Measurements from ENCODE around the gene KCTD3.

The KCTD3 gene

DNA sequence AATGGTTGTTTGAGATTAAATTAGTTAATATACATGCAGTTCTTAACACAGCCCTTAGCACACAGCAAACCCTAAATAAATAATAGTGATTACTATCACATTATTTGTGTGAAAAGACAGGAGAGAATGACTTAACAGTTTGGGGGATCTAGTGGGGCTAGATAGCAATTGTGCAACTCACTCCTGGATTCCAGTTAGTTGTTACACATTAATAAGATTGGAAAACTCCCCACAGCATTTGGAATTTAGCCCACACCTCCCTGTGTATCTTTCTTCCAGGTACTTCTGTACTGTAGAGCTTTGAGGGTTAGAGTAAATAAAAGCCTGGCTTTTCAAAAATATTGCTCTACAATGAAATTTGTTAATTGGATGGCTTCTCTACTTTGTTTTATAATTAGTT, 93.2 kb downstream of the KCTD3 start:
- DNase-seq (ENCODE audit: low spot score) = no peak

DNA sequence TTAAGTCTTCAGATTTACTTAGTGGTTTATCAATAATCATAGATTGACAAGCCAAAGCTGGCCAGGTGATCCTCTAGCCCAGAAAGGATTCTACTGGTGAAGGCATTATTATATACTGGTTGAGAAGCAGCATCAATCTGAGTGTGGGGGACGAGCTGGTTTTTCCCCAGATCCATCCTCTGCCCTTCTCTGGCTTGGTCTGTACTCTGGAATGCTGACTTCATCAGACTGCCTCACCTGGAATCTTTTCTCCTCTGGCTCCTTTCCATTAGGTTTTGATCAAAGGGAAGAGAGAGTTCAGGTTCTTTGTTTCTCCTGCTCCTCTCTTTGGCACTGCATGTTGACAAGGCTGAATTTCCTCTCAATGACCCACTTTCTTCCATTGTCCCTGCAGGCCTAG, 93.9 kb downstream of the KCTD3 start:
- DNase-seq (ENCODE audit: low spot score) = no peak

DNA sequence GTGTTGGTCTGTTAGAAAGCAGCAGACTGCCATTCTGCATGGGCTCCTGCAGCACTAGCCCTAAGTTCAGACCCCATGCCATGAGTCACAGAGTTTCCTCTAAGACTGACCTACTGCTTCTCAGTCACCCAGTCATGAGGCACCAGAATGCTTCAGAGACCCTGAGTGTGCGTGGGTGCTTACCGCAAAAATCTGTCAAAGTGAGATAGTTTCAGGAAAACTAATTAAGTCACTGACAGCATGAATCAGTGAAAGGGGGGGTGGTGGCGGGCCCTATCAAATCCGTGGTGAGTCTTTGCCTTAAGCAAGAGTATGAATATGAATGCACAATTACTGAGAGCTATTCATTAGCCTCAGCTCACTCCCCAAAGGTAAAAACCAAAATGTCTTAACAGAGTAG, 98.1 kb downstream of the KCTD3 start:
- no peak for DNase-seq (ENCODE audit: low spot score)

GRCh38 chr1:215667761-215668160, 100.7 kb downstream of the KCTD3 start:
- DNase-seq (ENCODE audit: low spot score) = no peak

DNA sequence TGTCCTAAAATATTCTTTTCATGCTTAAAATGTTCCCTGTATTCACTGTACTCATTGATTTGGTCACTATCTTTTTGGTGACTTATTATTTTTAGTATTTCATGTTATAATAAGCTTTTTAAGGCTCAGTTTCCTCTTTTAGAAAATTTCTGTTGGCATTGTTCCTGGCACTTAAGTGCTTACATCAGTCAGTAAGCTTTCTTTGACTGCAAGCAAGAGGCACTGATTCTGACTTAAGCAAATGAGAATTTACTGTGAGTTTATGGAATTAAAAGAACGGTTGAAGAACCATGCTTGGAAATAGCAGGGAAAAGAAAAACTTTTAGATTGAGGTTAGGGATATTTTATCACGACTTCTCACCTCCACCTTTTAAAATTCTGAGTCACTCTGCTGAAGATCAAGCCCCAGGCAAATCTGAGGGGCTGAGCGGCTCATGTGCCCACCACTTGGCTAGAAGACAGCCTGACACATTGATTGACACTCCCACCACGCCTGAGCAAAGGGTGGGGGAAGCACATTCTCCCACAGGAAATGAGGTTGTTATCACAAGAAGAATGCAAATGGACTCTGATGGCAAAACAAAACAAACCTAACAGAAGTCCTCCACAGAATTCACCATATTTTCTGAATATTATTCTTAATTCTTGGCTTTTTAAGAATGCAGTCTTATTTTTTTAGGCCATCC, 102.8 kb downstream of the KCTD3 start:
- DNase-seq (ENCODE audit: low spot score) = no peak

Measured in germinal center (tissue), 1 donor.